ENCODE data around the gene TUBA3E. TPM values are rescaled to one million over a fixed set of nuclear protein-coding genes. Genes with fewer than 3 reads are reported as not detected.
A peak's percentile ranks its signal among the peaks of the same experiment; 100 is the strongest.
"Not testable (repeated sequence)": the region's sequence is repeated elsewhere in the genome, so short reads cannot be mapped to it uniquely, and the experiment has no call there.

TUBA3E gene
- total RNA-seq, 1 donor from 2014 or later: not detected

DNA sequence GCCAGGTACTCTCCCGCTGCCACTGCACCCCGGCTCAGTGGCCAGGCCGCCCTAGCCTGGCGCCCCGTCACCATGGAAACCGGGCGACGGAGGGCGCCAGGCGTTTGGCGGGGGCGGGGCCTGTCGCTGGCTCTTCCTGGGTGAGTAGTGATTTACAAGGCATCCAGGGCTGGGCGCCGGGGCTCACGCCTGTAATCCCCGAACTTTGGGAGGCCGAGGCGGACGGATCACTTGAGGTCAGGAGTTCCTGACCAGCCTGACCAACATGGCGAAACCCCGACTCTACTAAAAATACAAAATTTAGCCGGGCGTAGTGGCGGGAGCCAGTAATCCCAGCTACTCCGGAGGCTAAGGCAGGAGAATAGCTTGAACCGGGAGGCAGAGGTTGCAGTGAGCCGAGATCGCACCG lies 53.2 kb downstream of the TUBA3E start, which contains the start of gene CCDC74B:
TSS of gene CCDC74B (minus strand) at position 107 of the 409 bp plus-strand sequence. CDS start 116 bp downstream, outside the sequence.
- DNase-seq (ENCODE audit: low spot score): peak; percentile 21

DNA sequence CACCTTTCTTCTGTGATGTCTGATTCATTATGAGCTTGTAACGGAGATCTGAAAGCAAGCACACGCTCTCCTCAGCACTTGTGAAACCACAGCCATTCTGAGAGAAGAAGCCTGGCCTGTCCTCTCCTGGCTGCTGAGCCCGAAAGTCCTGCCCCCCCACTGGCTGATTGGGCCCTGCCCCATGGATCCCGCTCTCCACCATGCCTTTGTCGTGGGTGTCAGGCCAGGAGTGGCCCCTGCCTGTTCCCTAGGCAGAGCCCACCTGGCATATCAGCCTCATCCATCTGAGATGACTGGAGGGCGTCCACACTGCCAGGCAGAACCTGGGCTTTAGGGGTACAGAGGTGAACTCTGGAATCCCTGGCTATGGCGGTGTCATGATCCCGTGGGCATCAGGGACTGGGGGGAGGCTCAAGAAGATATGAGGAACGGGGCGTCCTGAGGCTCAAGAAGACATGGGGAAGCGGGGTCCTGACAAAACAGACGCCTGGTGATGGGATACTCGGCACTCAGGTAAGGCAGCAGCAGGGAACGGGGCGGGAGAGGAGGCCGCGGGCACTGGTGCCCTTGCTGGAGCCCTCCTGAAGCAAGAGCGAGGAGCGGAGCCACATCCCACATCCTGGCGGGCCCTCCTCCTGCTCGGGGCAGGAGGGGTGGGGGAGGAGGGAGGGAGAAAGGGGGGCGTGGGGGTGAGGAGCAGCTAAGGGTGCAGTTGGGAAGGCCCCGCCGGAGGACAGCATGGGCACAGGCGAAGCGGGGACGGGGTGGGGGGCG lies 54.8 kb downstream of the TUBA3E start:
- not testable (repeated sequence) for DNase-seq (ENCODE audit: low spot score)

DNA sequence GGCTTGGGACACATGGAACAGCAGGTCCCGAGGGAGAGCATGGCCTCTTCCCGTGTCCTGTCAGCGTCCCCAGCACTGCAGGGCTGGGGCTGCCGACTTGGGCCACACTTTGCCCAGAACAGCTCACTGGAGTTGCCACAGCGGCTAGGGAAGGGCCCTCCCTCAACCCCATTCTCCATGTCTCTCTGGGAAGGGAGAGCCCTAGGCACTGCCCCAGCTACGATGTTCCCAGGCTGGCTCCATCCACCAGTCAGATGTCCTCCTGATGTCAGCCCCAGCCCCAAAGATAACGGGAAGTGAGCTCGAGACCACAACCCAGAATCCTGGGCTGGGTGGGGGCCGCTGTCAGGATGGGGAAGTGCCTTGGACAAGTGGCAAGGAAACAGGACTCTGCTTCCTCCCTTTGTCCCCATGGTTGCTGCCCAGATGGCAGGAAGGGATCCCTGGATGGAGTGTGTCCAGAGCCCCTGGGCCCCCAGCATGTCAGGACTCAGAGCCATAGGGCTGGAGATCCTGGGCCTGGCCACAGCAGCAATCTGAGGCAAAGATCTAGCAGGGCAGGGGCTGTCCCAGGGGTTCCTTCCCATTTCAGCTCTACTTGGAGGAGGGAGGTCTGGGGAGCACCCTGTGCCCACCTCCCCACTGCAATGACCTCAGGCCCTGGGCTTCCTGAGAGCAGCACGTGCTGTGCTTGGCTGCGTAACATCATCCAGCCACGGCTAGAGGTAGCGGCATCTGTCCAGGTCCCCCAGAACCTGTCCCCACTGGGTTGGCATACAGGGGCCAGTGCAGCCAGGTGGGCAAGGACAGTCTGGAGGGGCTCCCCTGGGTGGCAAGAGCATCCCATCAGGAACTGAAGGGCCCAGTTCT lies 55.6 kb downstream of the TUBA3E start:
- not testable (repeated sequence) for DNase-seq (ENCODE audit: low spot score)

Other genes starting within 250 kb of the TUBA3E start
- gene RAB6C, start 218.8 kb downstream of the TUBA3E start, total RNA-seq: 0.23 TPM
- not detected for gene POTEF, start 69.2 kb downstream of the TUBA3E start, total RNA-seq
- gene CCDC74B, start 53.3 kb downstream of the TUBA3E start, total RNA-seq: 3.4 TPM
- gene SMPD4, start 16.8 kb downstream of the TUBA3E start, total RNA-seq: 42.1 TPM
- 220 TPM for gene MZT2B, start 16.2 kb downstream of the TUBA3E start, total RNA-seq
- 59.7 TPM for gene IMP4, start 144.5 kb upstream of the TUBA3E start, total RNA-seq
- gene PTPN18, start 157.6 kb upstream of the TUBA3E start, total RNA-seq: 126 TPM